Prostate gland (tissue), 2 donors: ENCODE results near the gene NT5DC4. TPM values are rescaled to one million over a fixed set of nuclear protein-coding genes. Genes with fewer than 3 reads are reported as not detected.

Experiments
- DNase-seq: peaks from one replicate; pipeline ENCODE4 v3.0.0-alpha.2; 2019; ENCODE audit warnings: low spot score
- H3K27ac ChIP-seq, 2 donors: fragments of 200-600 bp; sonication (generic); 2 replicates each; pipeline ENCODE4 v1.5.1; 2017 to 2019
- H3K27me3 ChIP-seq: fragments of 200-600 bp; sonication (generic); replicated peaks from 2 replicates; pipeline ENCODE4 v1.5.1; 2019; ENCODE audit not compliant: insufficient read depth
- H3K36me3 ChIP-seq, 2 donors: fragments of 200-600 bp; sonication (generic); 1 replicate in 1 of 2; 2 replicates in 1 of 2; pipeline versions ENCODE4 v1.5.1 to v1.8.1; 2017 to 2019
- H3K4me1 ChIP-seq: fragments of 200-600 bp; sonication (generic); replicated peaks from 2 replicates; pipeline ENCODE4 v1.5.1; 2019
- H3K4me3 ChIP-seq, 2 donors: fragments of 200-600 bp; sonication (generic); 2 replicates each; pipeline ENCODE4 v1.5.1; 2017 to 2019
- H3K9me3 ChIP-seq: fragments of 200-600 bp; sonication (generic); 2 replicates; pipeline ENCODE4 v1.5.1; 2017
- POLR2A ChIP-seq: fragments of 450-650 bp; IDR thresholded peaks from one replicate; pipeline ENCODE4 v1.6.1; 2016; ENCODE audit warnings: antibody characterized with exemption, mild to moderate bottlenecking
- POLR2AphosphoS5 ChIP-seq: sonication (generic); formaldehyde crosslinking; IDR thresholded peaks from one replicate; pipeline ENCODE4 v1.6.1; 2017; ENCODE audit warnings: antibody characterized with exemption
- WGBS: methylation state at CpG from one replicate; pipeline ENCODE4 v1.1.5; 2018; 5-methylcytosine and 5-hydroxymethylcytosine counted together
- intact Hi-C: fragments of 100-400 bp; cut with DNase I; formaldehyde crosslinking; loops from one replicate; pipeline ENCODE4 v1.14.2; 2022
- total RNA-seq, 2 donors: library from RNA; depleted of rRNA; stranded (reverse); fragments of >200 nt; gene quantifications; one replicate each; pipeline ENCODE4 v1.1.0, GENCODE V29; 2016
- TF ChIP-seq, protein P1 (sequence below), 4 experiments: fragments of 200-600 bp in 2 of 4; fragments of 450-650 bp in 2 of 4; sonication (generic) in 2 of 4; IDR thresholded peaks; 1 replicate in 3 of 4; 2 replicates in 1 of 4; pipeline ENCODE4 v1.5.1; 2016 to 2019; ENCODE audit warnings: antibody characterized with exemption in 4 of 4, mild to moderate bottlenecking in 2 of 4, moderate library complexity in 2 of 4

The NT5DC4 gene
- total RNA-seq, 2 donors from 2014 or later, result 0.23 TPM; not detected in 1

DNA sequence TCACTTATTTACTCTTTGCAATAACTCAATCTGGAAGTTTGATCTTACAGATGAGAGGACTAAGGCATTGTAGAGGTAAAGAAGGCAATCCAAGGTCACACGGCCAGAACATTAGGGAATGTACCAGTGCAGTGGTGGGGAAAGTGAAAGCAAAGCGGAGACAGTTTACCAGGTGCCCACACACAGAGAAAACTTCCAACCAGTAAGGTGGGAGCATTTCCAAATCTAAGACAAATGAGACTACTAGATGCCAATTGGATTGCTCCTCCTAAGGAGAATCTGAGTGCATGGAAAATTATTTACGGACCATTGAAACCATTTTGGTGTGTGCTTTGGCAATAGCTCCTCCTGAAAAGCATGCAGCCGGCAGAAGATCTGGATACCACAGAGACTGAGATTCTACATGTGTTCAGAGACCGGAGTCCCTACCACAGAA lies 40.1 kb upstream of the NT5DC4 start:
- H3K27me3 ChIP-seq, result no peaks in the 10 kb centered on the region
- no peaks in the 10 kb centered on the region for H3K9me3 ChIP-seq
- intact Hi-C loops, result no loop called here
- H3K36me3 ChIP-seq, result no peaks in the 10 kb centered on the region
- TF ChIP-seq POLR2A (no peak), POLR2AphosphoS5 (peak; percentile 29)
- TF ChIP-seq, protein P1, sequence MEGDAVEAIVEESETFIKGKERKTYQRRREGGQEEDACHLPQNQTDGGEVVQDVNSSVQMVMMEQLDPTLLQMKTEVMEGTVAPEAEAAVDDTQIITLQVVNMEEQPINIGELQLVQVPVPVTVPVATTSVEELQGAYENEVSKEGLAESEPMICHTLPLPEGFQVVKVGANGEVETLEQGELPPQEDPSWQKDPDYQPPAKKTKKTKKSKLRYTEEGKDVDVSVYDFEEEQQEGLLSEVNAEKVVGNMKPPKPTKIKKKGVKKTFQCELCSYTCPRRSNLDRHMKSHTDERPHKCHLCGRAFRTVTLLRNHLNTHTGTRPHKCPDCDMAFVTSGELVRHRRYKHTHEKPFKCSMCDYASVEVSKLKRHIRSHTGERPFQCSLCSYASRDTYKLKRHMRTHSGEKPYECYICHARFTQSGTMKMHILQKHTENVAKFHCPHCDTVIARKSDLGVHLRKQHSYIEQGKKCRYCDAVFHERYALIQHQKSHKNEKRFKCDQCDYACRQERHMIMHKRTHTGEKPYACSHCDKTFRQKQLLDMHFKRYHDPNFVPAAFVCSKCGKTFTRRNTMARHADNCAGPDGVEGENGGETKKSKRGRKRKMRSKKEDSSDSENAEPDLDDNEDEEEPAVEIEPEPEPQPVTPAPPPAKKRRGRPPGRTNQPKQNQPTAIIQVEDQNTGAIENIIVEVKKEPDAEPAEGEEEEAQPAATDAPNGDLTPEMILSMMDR (IDR thresholded peaks at IDR 0.05), result no peak
- H3K4me1 ChIP-seq, result no peaks in the 10 kb centered on the region
- 24% methylated on average over 5 of the region's 5 CpGs for WGBS
- DNase-seq, result peak; percentile 20
- H3K27ac ChIP-seq, result peak overlapping the region; percentile 7 to 15
- no peak overlapping the region for H3K4me3 ChIP-seq

DNA sequence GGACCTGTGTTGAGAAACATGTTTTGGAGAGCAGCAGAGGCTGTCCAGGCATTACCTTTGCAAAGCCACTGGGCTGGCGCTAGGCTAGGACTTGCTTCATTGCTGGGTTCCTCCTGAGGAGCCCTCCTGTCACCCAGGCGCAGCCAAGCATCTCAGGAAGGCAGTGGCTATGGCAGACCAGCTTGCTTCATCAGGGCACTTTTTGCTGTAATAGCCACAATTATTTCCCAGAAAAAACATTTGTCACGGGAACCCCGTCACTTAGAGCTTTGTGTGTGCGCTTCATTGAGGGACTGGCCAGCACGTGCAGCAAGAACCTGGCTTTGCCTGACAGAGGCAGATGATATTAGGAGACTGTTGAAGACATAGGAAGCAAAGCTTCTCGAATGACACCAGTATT lies 38.7 kb upstream of the NT5DC4 start:
- no peak for DNase-seq
- intact Hi-C loops, result no loop called here
- 80% methylated on average over 7 of the region's 7 CpGs for WGBS

DNA sequence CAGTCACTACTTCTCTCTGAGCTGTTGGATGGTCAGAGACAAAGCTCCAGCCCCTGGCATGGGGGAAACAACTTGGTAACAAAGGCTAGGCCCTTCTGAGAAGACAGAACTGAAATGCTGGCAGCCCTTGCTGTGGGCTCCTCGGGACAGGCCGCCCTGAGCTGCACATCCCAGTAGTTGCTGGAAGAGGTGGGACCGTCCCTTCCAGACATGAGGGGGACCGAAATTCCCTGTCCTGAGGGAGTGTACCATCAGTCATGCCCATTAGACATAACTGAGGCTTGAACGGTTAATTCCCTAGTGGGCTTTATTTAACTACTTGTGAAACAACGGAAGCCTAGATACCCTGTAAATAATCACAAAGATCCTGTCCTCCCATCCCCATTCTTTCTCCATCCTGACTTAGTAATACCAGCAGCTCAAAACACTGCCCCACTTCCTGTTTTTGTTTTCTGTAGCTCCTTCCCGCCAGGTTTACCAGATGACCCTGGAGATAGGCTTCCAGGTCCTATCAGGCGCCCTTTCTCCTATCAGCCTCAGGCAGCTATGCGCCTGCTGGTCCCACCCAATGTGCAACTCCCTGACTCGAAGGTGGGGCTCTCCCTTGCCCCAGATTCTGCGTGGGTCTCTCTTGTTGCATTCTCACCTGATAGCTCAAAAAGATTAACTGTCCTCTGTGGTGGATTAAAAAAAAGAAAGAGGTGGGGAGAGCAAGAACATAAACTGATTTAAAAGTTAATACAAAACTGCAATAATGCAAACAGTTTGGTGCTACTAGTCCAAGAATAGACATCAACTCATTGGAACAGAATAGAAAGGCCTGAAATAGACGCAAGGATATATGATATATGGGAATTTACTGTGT lies 37.0 kb upstream of the NT5DC4 start:
- TF ChIP-seq, protein P1 (IDR thresholded peaks at IDR 0.05), result no peak
- TF ChIP-seq POLR2A (no peak), POLR2AphosphoS5 (no peak)
- H3K9me3 ChIP-seq, result no peaks in the 10 kb centered on the region
- H3K27me3 ChIP-seq, result no peaks in the 10 kb centered on the region
- no peak overlapping the region for H3K27ac ChIP-seq
- H3K36me3 ChIP-seq, result no peaks in the 10 kb centered on the region
- intact Hi-C loops, result no loop called here
- WGBS, result 88% methylated on average over 12 of the region's 12 CpGs
- DNase-seq, result no peak
- H3K4me3 ChIP-seq, result no peak overlapping the region
- H3K4me1 ChIP-seq, result no peaks in the 10 kb centered on the region

More for the DNA sequence above, 38.7 kb upstream of the NT5DC4 start:
- H3K4me3 ChIP-seq, result no peak overlapping the region
- no peaks in the 10 kb centered on the region for H3K36me3 ChIP-seq
- H3K9me3 ChIP-seq, result no peaks in the 10 kb centered on the region
- H3K4me1 ChIP-seq, result no peaks in the 10 kb centered on the region
- no peak for TF ChIP-seq POLR2AphosphoS5
- no peak for TF ChIP-seq POLR2A
- TF ChIP-seq, protein P1 (IDR thresholded peaks at IDR 0.05), result no peak
- no peaks in the 10 kb centered on the region for H3K27me3 ChIP-seq
- H3K27ac ChIP-seq, result no peak overlapping the region

DNA sequence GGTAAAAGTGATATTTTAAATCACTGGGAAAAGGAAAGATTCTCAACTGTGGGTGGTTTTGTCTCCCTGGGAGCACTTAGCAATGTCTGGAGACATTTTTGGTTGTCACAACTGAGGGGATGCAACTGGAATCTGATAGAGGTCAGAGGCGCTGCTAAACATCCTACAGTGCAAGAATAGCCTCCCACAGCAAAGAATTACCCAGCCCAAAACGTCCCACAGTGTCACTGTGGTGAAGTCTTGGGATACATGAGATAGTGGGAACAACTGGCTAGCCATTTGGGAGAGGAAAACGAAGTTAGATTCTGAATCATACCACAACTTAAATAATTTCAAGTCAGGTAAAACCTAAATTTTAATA lies 36.4 kb upstream of the NT5DC4 start:
- intact Hi-C loops, result no loop called here
- TF ChIP-seq, protein P1 (IDR thresholded peaks at IDR 0.05), result no peak
- TF ChIP-seq POLR2AphosphoS5 (no peak), POLR2A (no peak)
- H3K36me3 ChIP-seq, result no peaks in the 10 kb centered on the region

More for the DNA sequence above, 36.4 kb upstream of the NT5DC4 start:
- no peaks in the 10 kb centered on the region for H3K9me3 ChIP-seq
- no peak overlapping the region for H3K27ac ChIP-seq
- DNase-seq, result no peak
- WGBS, result 72% methylated on average over 3 of the region's 3 CpGs
- no peaks in the 10 kb centered on the region for H3K4me1 ChIP-seq
- no peaks in the 10 kb centered on the region for H3K27me3 ChIP-seq
- no peak overlapping the region for H3K4me3 ChIP-seq
